K562 (cell line): ENCODE measurements around the gene SCYL2. TPM values are rescaled to one million over a fixed set of nuclear protein-coding genes. Genes with fewer than 3 reads are reported as not detected.

ENCODE experiments used
- ATAC-seq: fragments of 200-7000 bp; cut with Tn5 transposase; 3 replicates; pipeline ENCODE4 v1.9.1; 2020; ENCODE audit warnings: moderate library complexity
- BruUV-seq: library from RNA; stranded (reverse); fragments of 400-500 nt; replicated peaks from 2 replicates; lab custom pipeline; 2021; lab: Mats Ljungman, UMichigan
- CTCF ChIA-PET: fragments of 300-600 bp; formaldehyde crosslinking; extraction: SDS; loops from one replicate; lab custom pipeline; 2021; ENCODE audit warnings: low intra/inter-chr PET ratio; lab: Yijun Ruan, JAX
- POLR2A ChIA-PET: fragments of 300-600, 350-650 bp; sonication (Branson Sonifier 250); formaldehyde crosslinking; extraction: SDS; loops from one replicate; lab custom pipeline; 2021; ENCODE audit warnings: antibody characterized with exemption, inconsistent platforms; lab: Yijun Ruan, JAX
- DNase-seq, 4 experiments: peaks; one replicate each; pipeline versions ENCODE4 v3.0.0 to v3.0.0-alpha.2; 2011 to 2018; ENCODE audit warnings: low spot score in 3 of 4, mixed read lengths in 3 of 4; ENCODE audit errors: extremely low read depth in 1 of 4
- FAIRE-seq: peaks from 2 replicates; lab custom pipeline; 2011; peaks lifted over from hg19 to GRCh38; lab: Jason Lieb, UNC
- H2AFZ ChIP-seq: 2 replicates; pipeline ENCODE4 v1.6.0; 2011; ENCODE audit warnings: low read depth, low read length, control low read depth, inconsistent platforms
- H3K27ac ChIP-seq: fragments of 200-600 bp; 3 replicates; pipeline ENCODE4 v1.8.0; 2011; ENCODE audit warnings: low read depth, mild to moderate bottlenecking, control low read depth, inconsistent platforms, low read length, moderate library complexity, mixed read lengths; ENCODE audit errors: extremely low read depth
- H3K27me3 ChIP-seq, 2 experiments: fragments of 300-600 bp in 1 of 2; 2 replicates in 1 of 2; 3 replicates in 1 of 2; pipeline versions ENCODE4 v1.6.0 to v1.8.0; 2011; ENCODE audit warnings: inconsistent platforms in 2 of 2, low read length in 2 of 2, mild to moderate bottlenecking in 1 of 2, mixed read lengths in 1 of 2, moderate library complexity in 1 of 2; ENCODE audit not compliant: control insufficient read depth in 2 of 2, insufficient read depth in 2 of 2
- H3K36me3 ChIP-seq: fragments of 300-600 bp; 3 replicates; pipeline ENCODE4 v1.8.0; 2011; ENCODE audit warnings: mild to moderate bottlenecking, low read length, inconsistent platforms; ENCODE audit not compliant: control insufficient read depth, insufficient read depth
- H3K4me1 ChIP-seq, 2 experiments: fragments of 200-600 bp in 1 of 2; replicated peaks in 1 of 2; 2 replicates in 1 of 2; 3 replicates in 1 of 2; pipeline versions ENCODE4 v1.5.1 to v1.8.0; 2011; ENCODE audit warnings: inconsistent platforms in 2 of 2, low read length in 2 of 2, mild to moderate bottlenecking in 1 of 2, mixed read lengths in 1 of 2, moderate library complexity in 1 of 2; ENCODE audit not compliant: control insufficient read depth in 2 of 2, insufficient read depth in 2 of 2
- H3K4me2 ChIP-seq: 2 replicates; pipeline ENCODE4 v1.6.1; 2011; ENCODE audit warnings: low read length, control low read depth, inconsistent platforms, mixed read lengths; ENCODE audit not compliant: insufficient read depth
- H3K4me3 ChIP-seq: fragments of 200-600 bp; sonication (generic), shearing (Covaris generic); 2 replicates; pipeline ENCODE4 v1.5.1; 2016; ENCODE audit warnings: control low read depth, inconsistent platforms
- H3K79me2 ChIP-seq: fragments of 200-600 bp; 3 replicates; pipeline ENCODE4 v1.8.0; 2011; ENCODE audit warnings: low read length, inconsistent platforms; ENCODE audit not compliant: control insufficient read depth, insufficient read depth
- H3K9ac ChIP-seq, 2 experiments: 2 replicates each; pipeline versions ENCODE4 v1.6.0 to v1.6.1; 2011; ENCODE audit warnings: low read depth in 2 of 2, low read length in 2 of 2, control low read depth in 1 of 2, inconsistent platforms in 1 of 2, mild to moderate bottlenecking in 1 of 2, mixed read lengths in 1 of 2; ENCODE audit not compliant: insufficient read depth in 1 of 2
- H3K9me1 ChIP-seq: one replicate; pipeline ENCODE4 v1.6.0; 2011; ENCODE audit warnings: inconsistent platforms, mild to moderate bottlenecking, low read length, moderate library complexity; ENCODE audit not compliant: control insufficient read depth, insufficient read depth
- H3K9me3 ChIP-seq: replicated peaks from 2 replicates; pipeline ENCODE4 v1.5.1; 2011; ENCODE audit warnings: low read depth, low read length, inconsistent platforms; ENCODE audit not compliant: control insufficient read depth, insufficient read depth
- H4K20me1 ChIP-seq: replicated peaks from 2 replicates; pipeline ENCODE4 v1.6.1; 2011; ENCODE audit warnings: low read length, inconsistent platforms, mixed read lengths; ENCODE audit not compliant: control insufficient read depth, insufficient read depth
- ATF4 ChIP-seq: fragments of 450-650 bp; formaldehyde crosslinking; IDR thresholded peaks from 2 replicates; pipeline ENCODE4 v1.4.0; 2022; ENCODE audit warnings: mild to moderate bottlenecking, moderate library complexity
- BCL6 ChIP-seq: fragments of 250-450 bp; sonication (Bioruptor Pico); IDR thresholded peaks from 2 replicates; pipeline ENCODE4 v1.4.0; 2020
- BMI1 ChIP-seq: fragments of 150-350 bp; IDR thresholded peaks from 2 replicates; pipeline ENCODE4 v1.6.1; 2014; ENCODE audit warnings: low read length
- PCBP1 ChIP-seq: fragments of 200-400 bp; formaldehyde crosslinking; IDR thresholded peaks from 2 replicates; pipeline ENCODE4 v1.6.1; 2018; ENCODE audit warnings: mild to moderate bottlenecking, low read depth, low read length; ENCODE audit not compliant: poor library complexity, severe bottlenecking
- RHOXF2B ChIP-seq: fragments of 250-450 bp; sonication (Bioruptor Pico); conservative IDR thresholded peaks from 2 replicates; pipeline ENCODE4 v1.5.1; 2021
- SLC30A9 ChIP-seq: fragments of 250-450 bp; sonication (Bioruptor Pico); IDR thresholded peaks from 2 replicates; pipeline ENCODE4 v1.8.0; 2022; ENCODE audit warnings: mild to moderate bottlenecking, moderate library complexity
- SMAD4 ChIP-seq: fragments of 250-450 bp; sonication (Bioruptor Pico); conservative IDR thresholded peaks from 2 replicates; pipeline ENCODE4 v1.8.0; 2021; ENCODE audit warnings: inconsistent platforms, mild to moderate bottlenecking, moderate library complexity
- TCF7 ChIP-seq: sonication (generic); IDR thresholded peaks from 2 replicates; pipeline ENCODE4 v1.6.1; 2016; ENCODE audit warnings: antibody characterized with exemption, borderline replicate concordance
- TSHZ1 ChIP-seq: fragments of 250-450 bp; sonication (Bioruptor Pico); IDR thresholded peaks from 2 replicates; pipeline ENCODE4 v1.4.0; 2020; ENCODE audit warnings: mild to moderate bottlenecking, moderate library complexity
- UBTF ChIP-seq, 2 experiments: IDR thresholded peaks; 2 replicates each; pipeline ENCODE4 v1.6.1; 2012; ENCODE audit warnings: improper control_type of control experiment in 2 of 2, low read depth in 2 of 2, low read length in 2 of 2, borderline replicate concordance in 1 of 2
- ZNF165 ChIP-seq: fragments of 250-450 bp; sonication (Bioruptor Pico); IDR thresholded peaks from 2 replicates; pipeline ENCODE4 v1.4.0; 2020; ENCODE audit warnings: borderline replicate concordance
- ZNF699 ChIP-seq: fragments of 250-450 bp; sonication (Bioruptor Pico); IDR thresholded peaks from 2 replicates; pipeline ENCODE4 v1.8.0; 2021; ENCODE audit warnings: mild to moderate bottlenecking, moderate library complexity; ENCODE audit not compliant: insufficient replicate concordance
- WGBS: fragments of 100-300 bp; shearing (Covaris generic); methylation state at CpG from one replicate; pipeline ENCODE4 v1.1.6; 2016; ENCODE audit warnings: low coverage, mixed read lengths; ENCODE audit not compliant: insufficient coverage; ENCODE audit errors: missing lambda C conversion rate; 5-methylcytosine and 5-hydroxymethylcytosine counted together
- in situ Hi-C: fragments of 300-500 bp; cut with MboI; formaldehyde crosslinking; loops from 4 replicates; pipeline ENCODE4 v1.15.0; 2018; ENCODE audit warnings: inconsistent platforms, mixed read lengths
- intact Hi-C: fragments of 100-400 bp; cut with micrococcal nuclease; formaldehyde crosslinking; loops from 2 replicates; pipeline ENCODE4 v1.14.2; 2022
- polyA plus RNA-seq, 8 experiments: library from polyadenylated mRNA; depleted of rRNA in 4 of 8; stranded (reverse) in 5 of 8; unstranded in 3 of 8; fragments of >200 nt; fragmentation: Nextera tagmentation in 2 of 8; fragmentation: Illumina TruSeq in 1 of 8; extraction: Ambion mirVana in 2 of 8; extraction: Trizol in 1 of 8; gene quantifications; 2 replicates each; pipeline versions ENCODE4 v1.2.1 to v1.2.3, GENCODE V29; 2011 to 2014; ENCODE audit warnings: inconsistent platforms in 1 of 8, missing spikeins in 1 of 8
- total RNA-seq, 7 experiments: library from RNA; depleted of rRNA in 6 of 7; stranded (reverse); fragments of >200 nt in 6 of 7; fragmentation: Illumina TruSeq in 2 of 7; extraction: Trizol in 2 of 7; gene quantifications; 2 replicates each; pipeline versions ENCODE4 v1.2.1 to v1.2.3, GENCODE V29; 2011 to 2021; ENCODE audit warnings: low replicate concordance in 1 of 7
- TF ChIP-seq, protein P1 (sequence below): fragments of 250-450 bp; sonication (Bioruptor Pico); IDR thresholded peaks from 2 replicates; pipeline ENCODE4 v1.5.0; 2021
- TF ChIP-seq, protein P2 (sequence below): fragments of 450-650 bp; conservative IDR thresholded peaks from 2 replicates; pipeline ENCODE4 v1.6.1; 2016; ENCODE audit warnings: missing genetic modification characterization, low read depth, mild to moderate bottlenecking, missing compliant biosample characterization, moderate library complexity

SCYL2 gene
- total and polyA plus RNA-seq, 9 of the 15 experiments (the other 6 are each of a cell fraction or from before 2014, with no cell fraction given): 9.9 to 49.0 (median 32.9) TPM

DNA sequence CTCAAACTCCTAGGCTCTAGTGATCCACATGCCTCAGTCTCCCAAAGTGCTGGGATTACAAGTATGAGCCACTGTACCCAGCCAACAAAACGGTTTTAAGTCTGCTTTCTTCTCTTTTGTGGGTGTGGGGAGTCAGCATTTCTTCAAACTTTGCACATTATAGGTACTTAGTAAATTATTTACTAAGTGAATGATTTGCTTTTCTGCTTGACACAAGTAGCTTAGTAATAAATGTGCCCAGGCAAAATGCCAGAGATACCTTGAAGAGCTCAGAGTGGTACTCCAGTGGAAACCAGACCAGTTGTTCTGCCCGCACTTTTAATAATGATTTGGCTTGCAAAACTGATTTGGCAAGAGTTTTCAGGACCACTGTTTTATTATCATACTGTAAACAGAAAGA lies 15.1 kb upstream of the SCYL2 start:
- intact Hi-C loops: no loop called here
- Histone ChIP-seq H3K4me1 (no peaks in the 10 kb centered on the region), H3K9me1 (no peaks in the 10 kb centered on the region), H3K9ac (no peak overlapping the region), H4K20me1 (no peaks in the 10 kb centered on the region), H3K4me3 (no peak overlapping the region), H2AFZ (no peak overlapping the region), H3K27ac (no peak overlapping the region), H3K4me2 (no peak overlapping the region), H3K9me3 (no peaks in the 10 kb centered on the region), H3K36me3 (no peaks in the 10 kb centered on the region), H3K79me2 (no peaks in the 10 kb centered on the region), H3K27me3 (no peaks in the 10 kb centered on the region)
- ChIA-PET CTCF (no interaction called here), POLR2A (no interaction called here)
- in situ Hi-C loops: no loop called here
- no peak for FAIRE-seq
- WGBS: 53% methylated on average over 2 of the region's 2 CpGs
- BruUV-seq: no TSS peak
- no peak for ATAC-seq
- DNase-seq: no peak
- TF ChIP-seq ATF4 (CRISPR knock-in tag) (no peak), UBTF (IDR thresholded peaks at IDR 0.05; ENCODE audit: borderline replicate concordance in 1 of 2, low read depth in 2 of 2, low read length in 2 of 2) (no peak), ZNF699 (CRISPR knock-in tag) (no peak), SLC30A9 (no peak), BCL6 (CRISPR knock-in tag) (no peak), BMI1 (no peak), TSHZ1 (CRISPR knock-in tag) (no peak), TCF7 (no peak), PCBP1 (no peak), ZNF165 (CRISPR knock-in tag) (no peak), RHOXF2B (CRISPR knock-in tag) (no peak), SMAD4 (CRISPR knock-in tag) (no peak)
- TF ChIP-seq, protein P1, sequence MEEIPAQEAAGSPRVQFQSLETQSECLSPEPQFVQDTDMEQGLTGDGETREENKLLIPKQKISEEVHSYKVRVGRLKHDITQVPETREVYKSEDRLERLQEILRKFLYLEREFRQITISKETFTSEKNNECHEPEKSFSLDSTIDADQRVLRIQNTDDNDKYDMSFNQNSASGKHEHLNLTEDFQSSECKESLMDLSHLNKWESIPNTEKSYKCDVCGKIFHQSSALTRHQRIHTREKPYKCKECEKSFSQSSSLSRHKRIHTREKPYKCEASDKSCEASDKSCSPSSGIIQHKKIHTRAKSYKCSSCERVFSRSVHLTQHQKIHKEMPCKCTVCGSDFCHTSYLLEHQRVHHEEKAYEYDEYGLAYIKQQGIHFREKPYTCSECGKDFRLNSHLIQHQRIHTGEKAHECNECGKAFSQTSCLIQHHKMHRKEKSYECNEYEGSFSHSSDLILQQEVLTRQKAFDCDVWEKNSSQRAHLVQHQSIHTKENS (CRISPR knock-in tag): no peak
- TF ChIP-seq, protein P2, sequence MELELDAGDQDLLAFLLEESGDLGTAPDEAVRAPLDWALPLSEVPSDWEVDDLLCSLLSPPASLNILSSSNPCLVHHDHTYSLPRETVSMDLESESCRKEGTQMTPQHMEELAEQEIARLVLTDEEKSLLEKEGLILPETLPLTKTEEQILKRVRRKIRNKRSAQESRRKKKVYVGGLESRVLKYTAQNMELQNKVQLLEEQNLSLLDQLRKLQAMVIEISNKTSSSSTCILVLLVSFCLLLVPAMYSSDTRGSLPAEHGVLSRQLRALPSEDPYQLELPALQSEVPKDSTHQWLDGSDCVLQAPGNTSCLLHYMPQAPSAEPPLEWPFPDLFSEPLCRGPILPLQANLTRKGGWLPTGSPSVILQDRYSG (tag): no peak
